ENCODE data around the gene FNIP1.

GRCh38 chr5:131694926-131695325, 101.9 kb downstream of the FNIP1 start:
- TF ChIP-seq CTCF (IDR thresholded peaks at IDR 0.05; ENCODE audit: low read length) (no peak), EZH2 (optimal IDR thresholded peaks at IDR 0.05; ENCODE audit: low read depth, low read length) (no peak), EZH2phosphoT487 (IDR thresholded peaks at IDR 0.05; ENCODE audit: low read length) (no peak)
